ENCODE measurements around the gene NR5A2.
A peak's percentile ranks its signal among the peaks of the same experiment; 100 is the strongest.

Gene NR5A2

GRCh38 chr1:200130552-200130951, 103.0 kb downstream of the NR5A2 start:
- no peak for DNase-seq

GRCh38 chr1:200131551-200132125, 104.1 kb downstream of the NR5A2 start:
- no peak for DNase-seq

GRCh38 chr1:200133123-200133522, 105.6 kb downstream of the NR5A2 start:
- DNase-seq, result no peak

- DNase-seq, result no peak
Observed at GRCh38 chr1:200134116-200134515, 106.6 kb downstream of the NR5A2 start.

GRCh38 chr1:200136384-200136783, 108.9 kb downstream of the NR5A2 start:
- DNase-seq, result no peak

- DNase-seq, result peak; percentile 37
Observed at GRCh38 chr1:200139661-200140250, 112.2 kb downstream of the NR5A2 start.

- DNase-seq, result no peak
Observed at GRCh38 chr1:200143347-200143746, 115.8 kb downstream of the NR5A2 start.

GRCh38 chr1:200146100-200146499, 118.6 kb downstream of the NR5A2 start:
- DNase-seq, result no peak

GRCh38 chr1:200147094-200147493, 119.6 kb downstream of the NR5A2 start:
- no peak for DNase-seq

- no peak for DNase-seq
Observed at GRCh38 chr1:200147742-200148141, 120.2 kb downstream of the NR5A2 start.

- no peak for DNase-seq
Observed at GRCh38 chr1:200150006-200150405, 122.5 kb downstream of the NR5A2 start.

- peak; percentile 22 for DNase-seq
Observed at GRCh38 chr1:200150721-200151120, 123.2 kb downstream of the NR5A2 start.

GRCh38 chr1:200152336-200152735, 124.8 kb downstream of the NR5A2 start:
- DNase-seq, result no peak

GRCh38 chr1:200153277-200154055, 126.0 kb downstream of the NR5A2 start:
- DNase-seq, result no peak

- no peak for DNase-seq
Observed at GRCh38 chr1:200154069-200154767, 126.7 kb downstream of the NR5A2 start.

GRCh38 chr1:200157715-200158114, 130.2 kb downstream of the NR5A2 start:
- no peak for DNase-seq

- no peak for DNase-seq
Observed at GRCh38 chr1:200161801-200162200, 134.3 kb downstream of the NR5A2 start.

- DNase-seq, result no peak
Observed at GRCh38 chr1:200162258-200162657, 134.7 kb downstream of the NR5A2 start.

- DNase-seq, result no peak
Observed at GRCh38 chr1:200162877-200163276, 135.4 kb downstream of the NR5A2 start.

- DNase-seq, result no peak
Observed at GRCh38 chr1:200163911-200164310, 136.4 kb downstream of the NR5A2 start.

GRCh38 chr1:200165493-200166220, 138.1 kb downstream of the NR5A2 start:
- no peak for DNase-seq

- no peak for DNase-seq
Observed at GRCh38 chr1:200166411-200166810, 138.9 kb downstream of the NR5A2 start.

- no peak for DNase-seq
Observed at GRCh38 chr1:200168926-200169325, 141.4 kb downstream of the NR5A2 start.

Data from NCI-H345 (cell line).